CD4-positive, alpha-beta T cell treated with Interferon gamma for 1 hour (primary cell): ENCODE data around the gene GLB1L.
A peak's percentile ranks its signal among the peaks of the same experiment; 100 is the strongest.
"Not testable (repeated sequence)": the region's sequence is repeated elsewhere in the genome, so short reads cannot be mapped to it uniquely, and the experiment has no call there.

Experiments used
- DNase-seq: peaks from one replicate; pipeline ENCODE4 v3.0.0-alpha.2; 2020

GLB1L gene

GRCh38 chr2:219245148-219245898 lies at the start of gene GLB1L, which contains the start of gene STK16:
Gene GLB1L, minus strand, starts transcription at chr2:219245444. Its CDS starts 1,871 bp downstream, at chr2:219243573.
Gene STK16, plus strand, starts transcription at chr2:219245479. Its CDS starts 521 bp downstream, at chr2:219246000.
- peak; percentile 87 for DNase-seq

- DNase-seq, result peak; percentile 89
Measured at GRCh38 chr2:219294356-219295351, 49.4 kb upstream of the GLB1L start.

GRCh38 chr2:219293736-219294231 lies 48.5 kb upstream of the GLB1L start:
- no peak for DNase-seq

GRCh38 chr2:219292616-219293015 lies 47.4 kb upstream of the GLB1L start:
- no peak for DNase-seq

DNA sequence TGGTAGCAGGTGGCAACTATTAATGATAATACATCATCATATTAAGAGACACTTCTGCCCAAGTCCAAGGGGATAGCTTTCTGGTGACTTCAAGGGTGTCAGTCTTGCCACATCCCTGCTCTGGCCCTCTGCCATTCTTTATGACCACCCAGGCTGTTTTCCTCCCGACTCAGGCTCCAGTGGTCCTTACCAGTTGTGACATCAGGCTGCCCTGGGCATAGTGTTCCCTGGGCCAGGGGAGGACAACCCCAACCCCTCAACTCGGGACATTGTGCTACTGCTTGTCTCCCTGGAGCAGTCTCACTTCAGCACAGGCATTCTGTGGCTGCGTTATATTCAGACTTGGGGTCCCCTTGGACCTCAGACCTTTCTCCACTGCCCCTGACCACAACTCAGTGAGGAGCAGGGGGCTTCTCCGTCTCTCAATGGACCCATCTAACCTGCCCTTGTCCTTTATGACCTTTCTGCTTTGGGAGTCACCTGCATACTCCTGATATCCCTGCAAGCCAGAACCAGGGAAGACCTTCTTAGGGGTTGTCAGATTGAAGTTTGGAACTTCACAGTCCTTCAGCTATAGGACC lies 46.8 kb upstream of the GLB1L start:
- no peak for DNase-seq

- DNase-seq, result no peak
Measured at GRCh38 chr2:219291394-219291793, 46.1 kb upstream of the GLB1L start.

DNA sequence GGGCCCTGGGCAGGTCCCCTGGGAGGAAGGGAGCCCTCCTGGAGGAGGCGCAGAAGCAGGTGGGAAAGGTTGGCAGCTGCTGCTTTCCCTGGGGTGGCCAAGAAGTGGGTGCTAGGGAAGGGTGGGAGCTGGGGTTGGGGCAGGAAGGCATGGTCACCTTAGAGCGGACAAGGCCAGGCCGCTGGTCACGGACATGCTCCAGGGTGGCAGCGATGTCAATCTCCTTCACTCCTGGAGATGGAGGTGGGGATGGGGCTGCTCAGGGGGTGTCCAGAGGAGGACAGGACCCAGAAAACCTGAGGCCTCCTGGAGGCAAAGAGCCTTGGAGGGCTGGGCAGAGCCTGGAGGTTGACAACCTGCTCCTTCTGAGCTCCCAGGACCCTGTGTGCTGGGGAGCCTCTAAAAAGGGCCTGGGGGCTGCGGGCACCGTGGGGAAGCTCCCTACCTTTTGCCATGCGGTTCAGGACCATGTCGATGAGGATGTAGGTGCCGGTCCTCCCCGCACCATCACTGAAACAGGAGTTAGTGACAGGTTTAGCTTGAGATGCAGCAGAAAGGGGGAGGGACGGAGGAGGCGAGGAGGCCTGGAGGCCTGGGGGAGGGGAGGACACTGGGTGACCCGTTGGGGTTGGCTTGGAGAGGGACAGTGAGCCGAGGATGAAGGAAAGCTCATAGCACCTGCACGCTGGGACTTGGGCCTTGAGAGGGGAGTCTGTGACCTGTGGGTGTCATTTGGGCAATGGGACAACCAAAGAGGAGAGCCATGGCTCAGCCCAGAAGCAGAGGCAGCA lies 45.3 kb upstream of the GLB1L start:
- no peak for DNase-seq

DNA sequence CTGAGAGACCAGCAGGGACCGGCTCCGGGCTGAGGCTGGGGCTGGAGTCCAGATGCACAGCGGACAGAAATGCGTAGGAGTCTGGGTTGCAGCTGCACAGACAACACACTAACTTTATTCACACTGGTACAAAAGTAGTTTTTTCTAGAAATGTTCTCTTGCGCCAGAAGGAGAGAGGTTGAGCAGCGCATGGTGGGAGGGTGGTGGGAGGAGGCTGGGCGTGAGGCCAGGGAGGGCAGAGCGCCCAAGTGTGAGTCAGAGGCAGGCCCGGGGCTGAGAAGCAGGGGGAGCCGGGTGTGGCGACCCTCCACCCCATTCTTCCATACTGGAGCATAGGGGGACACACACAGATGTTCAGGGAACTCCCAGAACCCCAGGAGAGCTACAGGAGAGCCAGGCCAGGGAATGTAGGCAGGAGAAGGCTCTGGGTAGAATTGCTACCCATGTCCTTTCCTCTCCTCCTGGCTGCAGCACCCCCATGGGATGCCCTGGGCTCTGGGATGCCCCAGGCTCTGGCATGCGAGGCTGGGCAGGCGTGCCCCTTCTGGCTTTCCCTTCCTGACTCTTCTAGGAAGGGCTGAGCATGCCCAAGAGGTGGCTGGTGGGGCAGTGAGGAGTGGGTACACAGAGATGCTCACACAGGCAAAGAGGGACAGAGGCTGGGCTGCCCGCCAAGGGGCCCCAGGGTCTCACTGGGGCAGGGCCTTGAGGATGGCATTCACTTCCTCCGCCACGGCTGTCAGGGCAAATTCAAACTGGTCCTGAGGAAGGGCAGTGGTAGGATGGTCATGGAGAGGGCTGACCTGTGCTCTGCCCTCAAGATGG lies 44.5 kb upstream of the GLB1L start:
- no peak for DNase-seq

DNA sequence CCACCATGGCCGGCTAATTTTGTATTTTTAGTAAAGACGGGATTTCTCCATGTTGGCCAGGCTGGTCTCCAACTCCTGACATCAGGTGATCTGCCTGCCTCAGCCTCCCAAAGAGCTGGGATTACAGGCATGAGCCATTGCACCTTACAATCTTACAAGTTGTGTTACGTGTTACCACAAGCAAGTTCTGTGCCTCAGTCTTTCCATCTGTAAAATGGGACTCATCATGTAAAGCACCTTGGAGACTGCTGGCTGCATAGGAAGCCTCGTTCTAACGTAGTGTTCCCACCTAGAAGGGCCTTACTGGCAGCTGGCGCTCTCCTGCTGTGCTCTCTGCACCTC lies 43.9 kb upstream of the GLB1L start:
- DNase-seq, result no peak

DNA sequence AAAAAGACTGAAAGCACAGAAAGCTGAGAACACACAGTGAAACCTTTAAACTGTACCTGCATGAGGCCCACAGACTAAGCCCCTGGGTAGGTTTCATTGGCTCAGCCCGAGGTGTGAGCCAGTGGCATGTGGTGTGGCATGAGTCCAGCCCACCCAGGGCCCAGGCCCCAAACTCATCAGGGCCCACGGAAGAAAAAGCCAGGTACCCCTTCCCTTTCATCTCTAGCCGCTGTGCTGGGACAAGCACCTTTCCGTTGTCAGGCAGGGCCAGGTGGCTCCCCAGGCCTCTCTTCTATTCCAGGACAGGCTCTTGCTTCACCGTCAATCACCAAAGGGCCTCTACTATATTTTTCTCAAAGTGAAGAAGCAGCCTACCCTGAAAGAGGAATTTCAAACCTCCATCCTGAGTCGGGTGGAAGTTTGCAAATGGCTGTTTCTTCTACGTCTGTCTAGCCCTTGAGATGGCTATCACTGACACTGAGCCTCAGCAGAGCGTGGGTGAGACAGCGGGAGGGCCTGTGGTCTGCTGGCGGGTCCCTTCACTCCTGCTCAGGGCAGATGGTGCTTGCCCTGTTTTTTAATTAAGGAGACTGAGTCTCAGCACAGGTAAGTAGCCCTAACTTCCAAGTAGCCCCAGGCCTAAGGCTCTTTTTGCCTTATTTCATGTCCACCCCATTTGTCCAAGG lies 42.5 kb upstream of the GLB1L start:
- no peak for DNase-seq

GRCh38 chr2:219287116-219287440 lies 41.8 kb upstream of the GLB1L start:
- DNase-seq, result not testable (repeated sequence)

DNA sequence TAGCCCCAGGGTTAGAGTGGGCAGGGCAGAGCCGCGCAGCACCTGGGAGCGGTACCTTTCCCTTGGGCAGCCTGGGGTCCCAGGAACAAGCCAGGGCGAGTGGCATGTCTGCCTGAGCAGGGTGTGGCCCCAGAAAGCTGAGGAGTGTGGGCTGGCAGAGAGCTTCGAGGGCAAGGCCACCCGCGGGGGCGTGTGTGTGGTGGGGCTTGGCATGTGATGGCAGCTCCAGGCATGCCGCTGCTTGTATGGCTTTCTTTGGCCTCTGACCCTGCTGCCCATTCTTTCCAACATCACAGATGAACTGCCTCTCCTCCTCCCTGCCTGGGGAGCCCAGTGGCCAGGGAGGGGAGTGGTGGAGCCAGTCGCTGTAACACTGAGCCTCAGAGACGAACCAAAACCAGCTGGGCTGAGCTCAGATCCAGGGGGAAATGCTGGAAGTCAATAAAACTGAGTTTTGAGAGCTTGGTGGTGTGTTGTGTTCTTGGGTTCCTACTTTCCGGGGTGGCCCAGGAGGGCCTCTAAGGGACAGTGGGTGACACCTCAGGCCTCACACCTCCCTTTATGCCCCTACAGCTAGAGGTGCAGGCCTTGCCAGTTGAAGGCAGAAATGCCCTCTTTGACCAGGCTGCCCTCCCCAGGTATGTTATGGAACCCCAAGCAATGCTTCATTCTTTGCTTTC lies 41.3 kb upstream of the GLB1L start:
- no peak for DNase-seq

GRCh38 chr2:219285894-219286425 lies 40.7 kb upstream of the GLB1L start:
- DNase-seq, result no peak

- DNase-seq, result no peak
Measured at GRCh38 chr2:219285373-219285735, 40.1 kb upstream of the GLB1L start.

DNA sequence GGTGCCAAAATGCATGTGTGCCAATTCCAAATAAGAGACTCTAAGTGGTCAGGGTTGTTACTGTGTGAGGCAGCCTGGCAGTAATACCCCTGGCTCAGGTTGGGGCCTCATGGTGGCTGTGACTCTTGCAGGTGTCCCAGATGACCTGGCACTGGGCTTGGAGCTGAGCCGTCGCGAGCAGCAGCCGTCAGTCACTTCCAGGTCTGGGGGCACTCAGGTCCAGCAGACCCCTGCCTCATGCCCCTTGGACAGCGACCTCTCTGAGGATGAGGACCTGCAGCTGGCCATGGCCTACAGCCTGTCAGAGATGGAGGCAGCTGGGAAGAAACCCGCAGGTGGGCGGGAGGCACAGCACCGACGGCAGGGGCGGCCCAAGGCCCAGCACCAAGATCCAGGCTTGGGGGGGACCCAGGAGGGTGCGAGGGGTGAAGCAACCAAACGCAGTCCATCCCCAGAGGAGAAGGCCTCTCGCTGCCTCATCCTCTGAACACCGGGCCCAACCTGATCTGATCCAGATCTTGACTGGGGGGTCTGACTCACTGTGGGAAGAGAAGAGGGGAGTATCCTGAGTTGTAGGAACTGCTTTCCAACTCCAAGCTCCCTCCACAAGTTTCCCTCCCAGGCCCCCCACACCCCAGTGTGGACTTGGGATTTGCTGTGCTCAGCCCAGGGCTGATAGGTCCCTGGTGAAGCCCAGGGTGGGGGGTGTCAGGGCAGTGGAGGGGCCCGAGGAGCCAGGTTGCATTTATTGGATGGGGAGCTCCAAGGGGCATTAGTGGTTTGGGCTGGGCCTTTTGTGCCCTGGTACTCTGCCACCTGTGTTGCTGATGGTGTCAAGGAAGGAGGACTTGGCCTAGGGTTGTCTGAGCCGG lies 39.5 kb upstream of the GLB1L start:
- no peak for DNase-seq

DNA sequence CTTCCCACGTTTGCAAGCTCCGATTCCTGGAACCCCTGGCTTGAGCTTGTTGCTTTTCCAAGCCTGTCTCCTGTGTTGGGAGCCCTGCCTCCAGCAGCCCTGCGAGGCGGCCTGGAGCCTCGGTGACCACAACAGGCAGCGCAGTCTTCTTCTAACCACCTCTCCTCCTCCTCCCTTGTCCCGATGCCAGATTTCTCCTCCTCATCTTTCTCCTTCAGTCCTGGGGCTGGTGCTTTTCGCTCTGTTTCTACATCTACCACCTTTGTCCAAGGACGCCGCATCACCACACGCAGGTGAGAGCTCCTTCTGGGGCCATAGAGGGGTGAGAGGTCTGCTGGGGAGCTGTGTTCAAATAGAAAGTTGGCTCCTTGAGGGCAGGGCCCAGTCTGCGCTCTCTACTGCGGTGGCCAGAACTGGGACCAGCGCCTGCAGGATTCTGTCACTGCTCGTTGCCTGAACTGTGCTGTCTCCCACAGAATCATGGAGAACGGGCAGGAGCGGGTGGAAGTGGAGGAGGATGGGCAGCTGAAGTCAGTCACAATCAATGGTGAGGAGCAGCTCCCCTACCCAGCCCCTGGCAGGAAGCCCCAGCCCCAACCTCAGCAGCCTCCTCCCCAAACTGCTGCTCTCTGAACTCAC lies 37.8 kb upstream of the GLB1L start:
- DNase-seq, result no peak

GRCh38 chr2:219282375-219282774 lies 37.1 kb upstream of the GLB1L start:
- DNase-seq, result no peak

GRCh38 chr2:219281588-219281987 lies 36.3 kb upstream of the GLB1L start:
- DNase-seq, result no peak

GRCh38 chr2:219280651-219281050 lies 35.4 kb upstream of the GLB1L start:
- no peak for DNase-seq
